ENCODE measurements around the gene TBR1.

GRCh38 chr2:161391737-161392506, 24.2 kb upstream of the TBR1 start:
- TF ChIP-seq CTCF (IDR thresholded peaks at IDR 0.05) (no peak), POLR2A (IDR thresholded peaks at IDR 0.05) (no peak), EP300 (IDR thresholded peaks at IDR 0.05) (no peak)
